Glomerular visceral epithelial cell (primary cell): Measurements from ENCODE around the gene PMVK.

Experiments used
- DNase-seq: peaks from one replicate; pipeline ENCODE4 v3.0.0-alpha.2; 2016; ENCODE audit errors: extremely low spot score

PMVK gene

DNA sequence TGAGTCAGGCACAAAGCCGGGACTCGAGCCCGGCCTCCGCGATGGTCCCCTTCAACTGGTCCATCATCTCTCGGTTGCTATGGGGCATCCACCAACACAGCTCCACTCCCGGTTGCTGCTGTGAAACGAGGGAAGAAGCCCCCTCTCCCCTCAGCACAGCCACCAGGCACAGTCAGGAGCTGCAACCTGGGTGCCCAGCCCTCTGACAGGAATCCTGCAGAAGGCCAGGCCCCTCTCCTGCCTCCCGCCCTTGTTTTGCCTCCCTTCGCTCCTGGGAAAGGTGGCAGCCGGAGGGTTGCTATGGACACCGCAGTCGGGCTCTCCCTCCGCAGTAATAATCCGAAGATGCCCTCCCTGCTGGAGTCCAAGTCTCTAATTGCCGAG, 57.5 kb downstream of the PMVK start:
- DNase-seq, result no peak

DNA sequence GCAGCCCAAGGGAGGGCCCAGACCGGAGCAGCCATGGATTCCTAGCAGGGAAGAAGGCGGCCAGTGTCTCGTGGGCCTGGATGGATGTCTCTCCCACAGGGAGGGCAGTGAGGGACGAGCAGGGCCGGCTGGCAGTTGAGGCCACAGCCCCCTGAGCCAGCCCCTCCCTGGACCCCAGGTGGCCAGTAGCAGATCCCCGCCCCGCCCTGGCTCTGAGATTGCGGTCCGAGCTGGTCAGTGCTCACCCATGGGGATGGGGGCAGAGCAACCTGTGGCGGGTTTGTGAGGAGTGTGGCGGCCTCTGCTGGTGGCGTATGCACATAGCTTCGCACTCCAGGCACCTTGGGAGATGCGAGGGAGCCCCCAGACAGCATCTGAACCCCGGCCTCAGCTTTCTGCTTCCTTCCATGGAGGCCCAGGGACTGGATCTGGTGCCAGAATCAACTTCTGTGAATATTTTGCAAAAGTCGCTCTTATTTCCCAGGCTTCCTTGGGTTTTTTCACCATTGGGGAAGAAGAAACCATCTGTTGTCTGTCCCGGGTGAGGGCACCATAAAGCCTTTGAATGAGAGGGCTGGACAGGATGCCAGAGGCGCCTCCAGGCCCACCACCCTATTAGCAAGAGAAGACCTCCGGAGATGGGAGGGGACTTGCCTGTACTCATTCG, 58.0 kb downstream of the PMVK start:
- peak; percentile 69 for DNase-seq

DNA sequence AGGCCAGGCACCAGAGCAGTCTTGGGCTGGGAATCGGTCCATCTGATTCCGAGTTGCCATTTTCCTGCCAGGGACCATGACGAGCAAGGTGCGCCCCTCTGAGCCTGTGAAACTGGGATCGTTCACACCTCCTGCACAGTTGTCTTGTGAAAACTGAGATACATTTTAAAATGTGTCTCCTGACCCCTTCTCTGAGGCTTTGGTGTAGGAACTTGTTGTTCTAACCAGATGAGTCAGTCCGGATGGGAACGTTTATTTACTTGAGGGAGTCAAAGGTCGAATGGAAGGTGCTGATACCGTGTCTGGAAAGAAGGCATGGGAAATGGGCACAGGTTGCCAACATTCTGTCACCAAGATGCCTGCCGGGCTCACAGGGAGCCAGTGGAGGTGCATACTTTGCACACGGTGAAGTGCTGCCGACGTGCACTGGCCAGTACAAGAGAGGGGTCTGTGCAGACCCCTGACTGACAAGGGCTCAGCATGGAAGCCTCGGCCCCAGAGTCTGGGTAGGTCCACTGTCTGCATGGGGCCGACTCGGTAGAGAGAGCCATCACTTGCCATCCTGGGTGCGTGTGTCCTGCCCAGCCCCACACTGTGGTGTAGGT, 59.0 kb downstream of the PMVK start:
- no peak for DNase-seq

DNA sequence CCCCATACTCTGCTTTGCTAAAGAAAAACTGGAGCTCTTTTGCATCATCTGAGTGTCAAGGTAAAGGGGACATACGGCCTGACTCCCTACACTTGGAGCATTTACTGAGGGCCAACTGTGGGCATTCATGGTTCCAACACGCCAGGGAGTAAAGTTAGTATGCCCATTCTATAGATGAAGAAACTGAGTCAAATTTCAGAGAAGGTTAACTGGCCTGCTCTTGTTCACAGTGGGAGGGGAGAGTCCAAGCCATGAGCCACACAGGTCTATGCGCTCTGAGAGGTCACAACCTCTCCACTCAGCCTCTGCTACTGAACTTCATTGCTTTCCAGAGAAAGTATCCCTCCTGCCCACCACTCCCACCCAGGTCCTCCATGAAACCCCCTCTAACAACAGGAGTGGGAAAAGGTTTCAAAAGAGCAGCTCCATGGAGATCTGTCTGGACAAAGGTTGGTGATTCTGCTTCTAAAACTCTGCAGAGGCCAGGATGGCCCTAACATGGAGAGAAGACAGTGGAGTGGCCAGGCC, 59.6 kb downstream of the PMVK start:
- no peak for DNase-seq
